GM10248 (cell line): ENCODE data around the gene CD48.

Experiments used
- CTCF ChIA-PET: fragments of 300-600 bp; sonication (Branson Sonifier 250); formaldehyde crosslinking; extraction: SDS; loops from one replicate; lab custom pipeline; 2021; ENCODE audit warnings: antibody characterized with exemption; lab: Yijun Ruan, JAX
- POLR2A ChIA-PET: fragments of 350-650 bp; sonication (Branson Sonifier 250); formaldehyde crosslinking; extraction: SDS; loops from one replicate; lab custom pipeline; 2020; ENCODE audit warnings: antibody characterized with exemption; lab: Yijun Ruan, JAX
- DNase-seq: peaks from one replicate; pipeline ENCODE4 v3.0.0; 2012; ENCODE audit errors: extremely low spot score
- CTCF ChIP-seq: IDR thresholded peaks from 2 replicates; pipeline ENCODE4 v1.5.1; 2012; ENCODE audit warnings: mild to moderate bottlenecking, low read depth; ENCODE audit errors: extremely low read depth, missing control alignments, control extremely low read depth

CD48 gene

GRCh38 chr1:160629286-160630210 lies 82.1 kb downstream of the CD48 start:
- ChIA-PET CTCF (interaction anchor here (1.0 to 3.8 kb wide), 5 partner anchors 10 to 39 kb away, joined by 3 to 22 read pairs (median 4); partner anchors contain the start of gene SLAMF1), POLR2A (interaction anchor here (1.0 to 1.6 kb wide), 2 partner anchors 11 to 45 kb away, joined by 6 to 7 read pairs; no protein-coding TSS in a partner anchor)
- no peak for TF ChIP-seq CTCF
- no peak for DNase-seq

- CTCF ChIA-PET, result interaction anchor here (0.7 to 3.8 kb wide), 8 partner anchors 9 to 52 kb away, joined by 3 to 22 read pairs (median 3); partner anchors contain the start of gene SLAMF1
- no peak for DNase-seq
- POLR2A ChIA-PET, result interaction anchor here (1.6 kb wide), 1 partner anchor 46 kb away, joined by 6 read pairs; no protein-coding TSS in a partner anchor
- no peak for TF ChIP-seq CTCF
Measured at GRCh38 chr1:160628799-160629263, 82.8 kb downstream of the CD48 start.
